Measurements from ENCODE around the gene MFAP3L. TPM values are rescaled to one million over a fixed set of nuclear protein-coding genes. Genes with fewer than 3 reads are reported as not detected.

The MFAP3L gene
- polyA plus RNA-seq, 3 donors, result 0.01 to 0.18 TPM; not detected in 1

- no peak for DNase-seq
- H3K4me1 Mint-ChIP-seq, result peaks cover 6% of the 10 kb centered on the region
- no peak for TF ChIP-seq CTCF (IDR thresholded peaks at IDR 0.05)
- Histone ChIP-seq H4K20me1 (ENCODE audit: insufficient read depth, low read length) (no peaks in the 10 kb centered on the region), H3K4me2 (replicated peaks; ENCODE audit: extremely low read depth, low read length, poor library complexity, severe bottlenecking) (no peak overlapping the region), H3K9ac (ENCODE audit: insufficient read depth, low read length, poor library complexity, severe bottlenecking) (no peak overlapping the region), H3K4me1 (ENCODE audit: control insufficient read depth in 1 of 2, insufficient read depth in 2 of 2, low read length in 2 of 2) (peaks cover 8 to 15% of the 10 kb centered on the region in 2 donors), H3K4me3 (replicated peaks in 1 of 3; ENCODE audit: low read depth in 2 of 3, low read length in 3 of 3) (no peak overlapping the region), H3K9me3 (replicated peaks in 1 of 2; ENCODE audit: control insufficient read depth in 1 of 2, insufficient read depth in 1 of 2, low read length in 2 of 2) (peaks cover 4 to 14% of the 10 kb centered on the region in 2 donors), H3K27ac (ENCODE audit: low read depth in 1 of 2, low read length in 2 of 2) (no peak overlapping the region), H3K27me3 (ENCODE audit: control insufficient read depth in 2 of 2, insufficient read depth in 2 of 2, low read length in 2 of 2) (peaks cover 45 to 53% of the 10 kb centered on the region in 2 donors), H3K79me2 (ENCODE audit: insufficient read depth, low read length) (no peaks in the 10 kb centered on the region), H3K36me3 (replicated peaks in 1 of 2; ENCODE audit: control insufficient read depth in 1 of 2, insufficient read depth in 2 of 2, low read length in 2 of 2) (no peaks in the 10 kb centered on the region), H2AFZ (ENCODE audit: insufficient read depth, low read depth, low read length, poor library complexity, severe bottlenecking) (no peak overlapping the region)
- H3K4me3 Mint-ChIP-seq, result peak overlapping the region in 1 of 2 donors; percentile 19
- WGBS (ENCODE audit: insufficient coverage), result 100% methylated on average over 1 of the region's 2 CpGs
- H3K9me3 Mint-ChIP-seq, result peaks cover under 1 to 13% (median 10%) of the 10 kb centered on the region in 7 donors
- no peak overlapping the region for H3K27ac Mint-ChIP-seq
- peaks cover 4 to 6% of the 10 kb centered on the region in 2 donors for H3K36me3 Mint-ChIP-seq
- H3K27me3 Mint-ChIP-seq (ENCODE audit: low read depth in 3 of 3), result peaks cover 50 to 69% (median 51%) of the 10 kb centered on the region in 3 donors
- intact Hi-C loops (cut with micrococcal nuclease), result loop anchor here in 1 of 2 donors (10.0 kb wide), 2 partner anchors 397 to 1017 kb away; partner anchors contain the start of gene CLCN3
Measured at GRCh38 chr4:170022211-170022610, 4.0 kb downstream of the MFAP3L start.

- peaks cover 2% of the 10 kb centered on the region for H3K4me1 Mint-ChIP-seq
- no peaks in the 10 kb centered on the region for H3K36me3 Mint-ChIP-seq
- no peak overlapping the region for H2AFZ ChIP-seq (ENCODE audit: insufficient read depth, low read depth, low read length, poor library complexity, severe bottlenecking)
- no peaks in the 10 kb centered on the region for H3K36me3 ChIP-seq (replicated peaks in 1 of 2; ENCODE audit: control insufficient read depth in 1 of 2, insufficient read depth in 2 of 2, low read length in 2 of 2)
- no peaks in the 10 kb centered on the region for H3K79me2 ChIP-seq (ENCODE audit: insufficient read depth, low read length)
- H3K27ac ChIP-seq (ENCODE audit: low read depth in 1 of 2, low read length in 2 of 2), result no peak overlapping the region
- no peak for DNase-seq
- H3K9me3 ChIP-seq (replicated peaks in 1 of 2; ENCODE audit: control insufficient read depth in 1 of 2, insufficient read depth in 1 of 2, low read length in 2 of 2), result no peaks in the 10 kb centered on the region
- H3K9me3 Mint-ChIP-seq, result peaks cover 0 to 1% (median 0%) of the 10 kb centered on the region in 7 donors
- H3K4me3 ChIP-seq (replicated peaks in 1 of 3; ENCODE audit: low read depth in 2 of 3, low read length in 3 of 3), result no peak overlapping the region
- H3K4me1 ChIP-seq (ENCODE audit: control insufficient read depth in 1 of 2, insufficient read depth in 2 of 2, low read length in 2 of 2), result no peaks in the 10 kb centered on the region
- no peak overlapping the region for H3K9ac ChIP-seq (ENCODE audit: insufficient read depth, low read length, poor library complexity, severe bottlenecking)
- H3K27me3 Mint-ChIP-seq (ENCODE audit: low read depth in 3 of 3), result peaks cover 18 to 39% (median 36%) of the 10 kb centered on the region in 3 donors
- no peak for TF ChIP-seq CTCF (IDR thresholded peaks at IDR 0.05)
- H3K27ac Mint-ChIP-seq, result no peak overlapping the region
- 100% methylated on average over 2 of the region's 3 CpGs for WGBS (ENCODE audit: insufficient coverage)
- H3K4me2 ChIP-seq (replicated peaks; ENCODE audit: extremely low read depth, low read length, poor library complexity, severe bottlenecking), result no peak overlapping the region
- H3K27me3 ChIP-seq (ENCODE audit: control insufficient read depth in 2 of 2, insufficient read depth in 2 of 2, low read length in 2 of 2), result peaks cover 16 to 26% of the 10 kb centered on the region in 2 donors
- H3K4me3 Mint-ChIP-seq, result no peak overlapping the region
- no peaks in the 10 kb centered on the region for H4K20me1 ChIP-seq (ENCODE audit: insufficient read depth, low read length)
- intact Hi-C loops (cut with micrococcal nuclease), result no loop called here
Measured at GRCh38 chr4:170017252-170017651, 8.9 kb downstream of the MFAP3L start.
